TTC549 (cell line): ENCODE results near the gene TNS1.

Experiments used
- FAIRE-seq: peaks from 2 replicates; lab custom pipeline; 2012; peaks lifted over from hg19 to GRCh38; lab: Jason Lieb, UNC

The TNS1 gene

DNA sequence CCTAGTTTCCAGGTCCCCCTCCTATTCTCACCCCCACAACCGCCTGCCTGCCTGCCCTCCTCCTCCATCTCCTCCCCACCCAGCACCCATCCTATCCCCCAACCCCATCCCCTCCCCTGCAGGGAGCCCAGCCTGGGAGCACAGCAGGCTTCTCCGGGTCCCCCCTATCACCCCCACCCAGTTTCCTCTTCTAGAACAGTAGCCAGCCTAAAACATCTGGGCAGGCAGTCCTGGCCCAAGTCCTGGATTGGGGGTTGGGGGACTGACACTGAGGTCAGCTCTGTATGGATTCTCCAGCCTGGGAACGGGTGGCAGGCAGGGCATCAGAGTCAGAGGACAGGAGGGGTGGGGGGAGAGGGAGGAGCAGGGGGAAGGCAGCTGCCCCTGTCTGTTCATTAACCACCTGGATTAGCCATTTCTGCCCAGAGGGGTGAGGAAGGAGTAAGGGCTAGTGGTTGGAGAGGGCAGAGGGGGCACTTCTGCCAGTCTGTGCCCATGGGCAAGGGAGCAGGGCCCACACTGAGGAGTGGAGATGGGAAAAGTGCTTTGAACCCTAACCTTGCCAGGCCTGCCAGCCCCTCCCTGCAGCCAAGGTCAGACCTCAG lies 60.0 kb downstream of the TNS1 start:
- no peak for FAIRE-seq

DNA sequence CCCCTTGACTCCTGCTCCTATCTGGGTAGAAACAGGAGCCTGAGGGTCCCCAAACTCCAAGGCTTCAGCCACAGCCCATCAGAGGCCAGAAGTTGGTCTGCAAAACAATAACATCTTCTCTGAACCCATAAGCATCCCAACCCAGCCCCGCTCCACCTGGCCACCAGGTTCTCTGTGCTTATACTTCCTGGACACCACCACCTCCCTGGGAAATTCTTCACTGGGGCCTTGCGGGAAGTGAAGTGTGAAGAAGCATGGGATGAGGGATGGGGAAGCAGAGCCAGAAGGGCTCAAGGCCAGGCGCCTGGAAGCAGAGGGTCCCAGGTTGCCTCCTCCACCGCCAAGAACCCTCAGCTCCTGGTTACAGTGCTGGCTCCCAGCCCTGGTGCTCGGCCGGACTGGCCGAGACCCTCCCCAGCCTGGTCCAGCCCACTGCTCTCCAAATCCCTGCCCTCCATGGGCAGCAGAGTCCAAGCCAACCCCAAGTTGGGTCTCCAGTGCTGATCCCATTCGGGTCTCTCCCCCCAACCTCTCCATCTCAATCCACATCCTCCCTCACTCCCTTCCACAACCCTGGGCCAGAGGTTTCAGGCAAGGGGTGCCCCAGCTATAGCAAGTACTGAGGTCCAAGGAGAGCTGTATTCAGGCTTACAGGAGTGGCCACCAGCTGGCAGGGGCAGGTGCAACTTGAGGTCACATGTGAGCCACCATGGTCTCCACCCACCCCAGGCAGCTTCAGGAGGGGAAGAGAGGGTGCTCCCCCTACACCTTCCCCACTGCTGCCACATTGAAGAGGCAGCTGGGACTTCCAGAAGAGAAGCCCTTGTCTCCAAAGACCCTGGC lies 60.7 kb downstream of the TNS1 start:
- FAIRE-seq: no peak

DNA sequence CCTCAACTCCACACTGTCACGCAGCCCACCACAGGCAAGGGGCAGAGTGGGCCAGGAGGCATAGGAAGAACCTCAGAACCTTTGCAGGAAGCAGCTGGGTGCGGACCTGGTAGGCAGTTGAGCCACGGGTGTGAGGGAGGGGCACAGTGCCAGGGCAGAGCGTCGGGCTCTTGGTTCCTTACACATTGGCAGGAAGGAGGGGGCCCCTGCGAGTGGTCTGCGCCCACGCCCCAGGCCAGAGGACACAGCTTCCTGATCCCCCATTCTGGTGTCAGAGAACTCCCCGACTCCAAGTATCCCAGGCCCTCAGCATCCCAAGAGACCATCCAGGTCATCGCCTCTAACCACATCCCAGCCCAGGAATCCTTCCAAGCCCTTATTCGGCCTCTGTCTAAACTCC lies 61.5 kb downstream of the TNS1 start:
- no peak for FAIRE-seq

- no peak for FAIRE-seq
Observed at GRCh38 chr2:217940261-217941220, 62.3 kb downstream of the TNS1 start.

DNA sequence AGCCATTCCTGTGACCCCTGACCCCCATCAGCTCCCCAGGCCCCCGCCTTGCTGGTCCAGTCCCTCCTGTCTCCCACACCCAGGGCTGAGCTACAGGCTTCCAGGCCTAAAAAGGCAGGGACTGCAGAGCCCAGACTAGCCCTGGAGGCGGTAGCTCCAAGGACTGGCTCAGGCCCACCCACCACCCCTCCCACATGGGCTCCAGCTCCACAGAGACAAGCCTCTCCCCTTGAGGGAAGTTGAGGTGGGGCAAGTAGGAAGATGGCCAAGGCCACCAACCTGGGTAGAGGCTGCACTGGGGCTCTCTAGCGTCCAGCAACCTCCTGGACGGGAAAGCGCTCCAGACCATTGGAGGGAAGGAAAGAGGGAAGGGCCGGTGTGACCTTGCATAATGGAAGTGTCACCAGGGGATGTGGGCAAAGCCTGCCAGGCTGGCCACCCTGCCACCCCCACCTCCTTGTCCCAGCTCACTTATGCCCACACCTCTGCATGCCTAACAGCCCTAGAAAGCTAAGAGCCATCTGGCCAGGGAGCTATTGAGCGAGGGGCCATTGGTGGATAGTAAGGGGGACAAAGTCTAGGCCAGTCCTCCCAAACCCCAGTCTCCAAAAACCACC lies 63.1 kb downstream of the TNS1 start:
- no peak for FAIRE-seq

GRCh38 chr2:217939220-217939619 lies 63.6 kb downstream of the TNS1 start:
- FAIRE-seq: no peak

DNA sequence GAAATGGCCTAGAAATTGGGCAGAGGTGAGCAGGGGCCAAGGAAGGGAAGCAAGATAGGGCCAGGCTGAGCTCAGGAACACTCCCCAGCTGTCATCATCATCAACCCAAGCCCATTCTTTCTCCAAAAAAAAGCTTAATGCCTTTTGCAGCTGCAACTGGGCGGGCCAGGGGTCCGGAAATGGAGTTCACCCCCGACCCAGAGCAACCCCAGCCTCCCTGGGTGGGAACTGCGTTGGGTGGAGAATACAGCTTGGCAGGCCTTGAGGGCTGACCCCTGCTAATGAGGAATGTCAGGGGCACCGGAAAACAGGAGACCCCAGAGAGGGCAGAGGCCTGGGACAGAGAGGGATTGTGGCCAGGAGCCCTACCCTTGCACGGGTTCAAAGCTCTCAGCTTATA lies 64.8 kb downstream of the TNS1 start:
- no peak for FAIRE-seq

DNA sequence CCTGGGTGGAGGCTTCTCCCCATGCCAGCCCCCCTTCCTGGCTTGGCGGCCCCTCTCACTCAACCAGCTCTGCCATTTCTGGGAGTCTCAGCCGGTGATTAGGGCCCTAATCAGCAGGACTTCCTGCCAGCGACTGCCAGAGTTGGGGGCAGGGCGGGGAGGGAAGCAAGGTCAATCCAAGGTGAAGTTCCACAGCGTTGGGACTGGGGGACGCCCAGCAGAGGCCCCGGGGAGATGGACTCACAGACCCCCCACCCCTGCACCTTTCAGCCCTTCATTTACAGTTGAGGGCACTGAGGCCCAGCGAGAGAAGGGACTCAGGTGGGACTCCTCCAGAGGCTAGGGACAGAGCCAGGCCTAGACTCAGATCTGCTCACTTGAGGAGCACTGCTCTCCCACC lies 65.3 kb downstream of the TNS1 start:
- no peak for FAIRE-seq

DNA sequence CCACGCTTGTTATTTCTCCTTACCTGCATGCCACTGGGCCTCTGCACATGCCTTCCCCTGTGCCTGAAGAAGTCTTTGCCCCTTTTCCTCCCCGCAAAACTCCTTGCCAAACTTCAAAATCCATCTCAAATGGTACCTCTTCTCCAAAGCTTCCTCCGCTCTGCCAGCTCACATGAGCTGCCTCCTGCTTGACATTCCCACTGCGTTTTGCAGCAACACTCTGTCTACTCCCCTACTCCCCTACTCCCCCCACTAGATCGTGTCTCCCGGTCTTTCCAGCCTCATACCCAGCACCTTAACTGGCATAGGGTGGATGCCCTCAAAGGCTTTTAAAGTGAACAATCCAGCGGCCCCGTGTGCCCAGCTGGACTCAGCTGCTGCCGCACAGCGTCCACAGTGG lies 65.8 kb downstream of the TNS1 start:
- no peak for FAIRE-seq

GRCh38 chr2:217935901-217936684 lies 66.7 kb downstream of the TNS1 start:
- no peak for FAIRE-seq

DNA sequence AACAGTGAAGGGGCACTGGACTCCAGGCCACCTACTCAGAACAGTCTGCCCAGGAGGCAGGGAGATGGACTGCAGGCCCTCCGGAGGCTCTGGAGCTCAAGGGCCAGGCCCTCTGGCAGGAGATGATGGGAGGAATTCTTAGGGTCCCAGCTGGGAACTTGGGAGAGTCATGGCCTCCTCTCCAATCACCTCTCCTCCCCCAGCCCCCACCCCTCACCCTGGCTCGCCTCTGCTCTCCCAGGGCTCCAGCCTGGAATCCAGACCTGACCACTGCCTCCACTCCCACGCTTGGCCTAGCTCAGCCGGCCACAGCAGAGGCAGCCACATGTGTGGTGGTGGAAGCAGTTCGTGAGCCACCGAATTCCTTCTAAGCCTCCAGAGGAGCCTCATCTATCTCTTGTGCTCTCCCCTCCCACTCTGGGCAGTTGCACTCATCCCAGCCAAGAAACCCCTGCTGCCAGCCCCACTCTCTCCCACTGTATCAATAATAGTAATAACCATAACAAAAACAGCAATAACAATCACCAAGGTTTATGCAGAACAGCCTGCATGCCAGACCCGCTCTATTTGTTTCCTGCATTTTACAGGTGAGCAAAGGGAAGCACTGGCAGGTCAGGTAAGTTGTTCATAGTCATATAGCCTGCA lies 67.4 kb downstream of the TNS1 start:
- no peak for FAIRE-seq

DNA sequence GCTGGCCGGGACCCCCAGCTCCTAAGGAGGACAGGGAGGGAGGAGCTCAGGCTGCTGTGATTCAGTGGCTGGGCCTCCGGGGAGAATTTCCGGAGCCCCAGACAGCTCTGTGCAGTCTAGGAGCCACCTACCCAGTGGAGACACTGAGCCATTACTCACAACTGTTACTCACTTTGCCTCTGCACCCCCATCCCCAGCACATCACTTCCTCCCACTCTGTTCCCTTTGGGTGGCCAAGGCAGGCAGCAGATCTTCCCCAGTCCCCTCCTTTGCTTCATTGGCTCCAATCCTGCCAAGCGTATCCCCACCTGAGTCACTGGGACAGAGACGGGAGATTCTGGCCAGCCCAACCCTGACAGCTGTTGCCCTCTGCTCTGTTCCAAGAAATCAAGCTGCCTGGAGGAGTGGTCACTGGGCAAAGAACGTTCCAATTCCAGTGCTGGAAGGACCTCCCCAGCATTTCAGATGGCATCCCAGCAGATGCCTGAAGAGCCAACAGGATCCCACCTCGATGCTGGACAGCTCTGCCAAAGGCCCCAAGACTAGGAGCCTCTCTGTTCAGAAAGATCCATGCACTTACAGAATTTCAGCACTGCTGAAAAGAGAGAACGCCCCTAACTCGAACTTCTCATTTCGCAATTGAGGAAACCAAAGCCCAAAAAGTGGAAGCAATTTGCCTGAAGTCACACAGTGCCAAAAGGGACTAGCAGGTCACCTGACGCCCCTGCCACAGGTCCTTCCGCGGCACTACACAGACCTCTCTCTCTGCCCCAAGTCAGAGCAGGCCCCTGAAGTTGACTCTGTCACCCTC lies 68.3 kb downstream of the TNS1 start:
- no peak for FAIRE-seq

- no peak for FAIRE-seq
Observed at GRCh38 chr2:217933617-217933993, 69.2 kb downstream of the TNS1 start.

DNA sequence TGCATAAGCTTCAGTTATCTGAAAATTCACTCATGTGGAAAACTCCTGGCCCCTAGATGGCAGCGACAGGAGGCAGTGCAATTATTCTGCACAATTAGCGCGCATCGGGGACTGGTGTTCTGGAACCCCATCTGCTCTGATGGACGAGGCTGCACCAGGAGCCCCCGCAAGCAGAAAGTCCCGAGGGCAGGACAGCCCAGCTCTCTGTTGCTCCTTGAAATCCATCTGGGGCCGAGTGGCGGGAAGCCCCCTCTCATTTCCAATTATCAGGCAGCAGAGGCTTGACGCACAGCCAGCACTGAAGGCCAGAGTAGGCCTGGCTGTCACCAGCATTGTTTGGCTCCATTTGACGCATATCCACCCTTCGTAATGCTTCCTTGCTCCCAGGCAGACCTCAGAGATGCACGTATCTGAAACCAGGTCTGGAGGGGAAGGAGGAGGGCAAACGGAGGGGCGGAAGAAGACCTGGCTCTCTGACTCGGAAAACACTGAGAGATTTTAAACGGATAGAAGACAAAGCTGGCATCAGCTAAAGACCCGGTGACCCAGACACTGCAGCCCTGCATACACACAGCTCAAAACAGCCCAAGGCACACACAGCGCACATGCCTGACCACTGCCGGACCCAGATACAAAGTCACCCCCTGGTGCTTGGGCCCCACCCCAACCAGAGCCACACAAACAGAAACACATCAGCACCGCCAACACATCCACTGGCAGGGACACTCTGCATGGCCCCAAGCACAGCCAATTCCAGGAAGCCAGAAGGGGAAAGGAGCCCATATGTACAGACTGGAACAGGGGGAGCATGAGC lies 69.8 kb downstream of the TNS1 start:
- FAIRE-seq: no peak

- FAIRE-seq: no peak
Observed at GRCh38 chr2:217931846-217932560, 70.8 kb downstream of the TNS1 start.

DNA sequence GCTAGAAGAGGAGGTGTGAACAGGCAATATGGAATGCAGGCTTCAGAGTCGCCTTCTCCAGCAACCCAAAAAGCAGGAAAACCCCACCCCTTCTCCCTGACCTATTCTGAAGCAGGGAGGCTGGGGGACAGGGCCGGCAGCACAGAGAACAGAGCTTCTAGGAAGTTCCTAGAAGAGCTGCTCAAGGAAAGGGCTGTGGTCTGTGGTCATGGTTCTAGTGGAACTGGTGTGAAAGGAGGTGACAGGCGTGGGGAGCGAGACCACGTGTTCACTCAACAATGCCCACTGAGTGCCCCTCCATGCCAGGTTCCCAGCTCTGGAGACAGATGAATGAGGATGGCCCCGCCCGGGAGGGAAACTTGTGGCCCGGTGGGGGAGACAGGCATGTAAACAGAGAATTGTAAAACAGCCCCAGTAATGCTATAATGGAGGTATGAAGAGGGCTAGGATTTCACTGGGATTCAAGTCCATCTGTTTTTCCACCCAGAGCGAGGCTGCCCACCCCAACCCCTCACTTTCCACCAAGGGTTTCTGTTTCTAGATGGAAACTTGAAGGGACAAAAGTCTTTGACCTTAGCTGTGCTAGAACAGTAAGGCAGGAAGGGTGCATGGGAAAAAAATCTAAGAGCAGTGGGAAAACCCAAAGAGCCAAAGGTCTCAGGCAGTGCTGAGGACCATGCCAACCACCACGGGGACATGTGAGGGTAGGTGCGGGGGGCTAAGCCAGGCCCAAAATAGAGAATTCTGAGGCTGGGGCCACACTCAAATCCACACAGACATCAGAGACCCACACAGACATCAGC lies 71.8 kb downstream of the TNS1 start:
- no peak for FAIRE-seq

- no peak for FAIRE-seq
Observed at GRCh38 chr2:217929757-217930707, 72.8 kb downstream of the TNS1 start.
